ENCODE measurements around the gene TNFAIP2.

DNA sequence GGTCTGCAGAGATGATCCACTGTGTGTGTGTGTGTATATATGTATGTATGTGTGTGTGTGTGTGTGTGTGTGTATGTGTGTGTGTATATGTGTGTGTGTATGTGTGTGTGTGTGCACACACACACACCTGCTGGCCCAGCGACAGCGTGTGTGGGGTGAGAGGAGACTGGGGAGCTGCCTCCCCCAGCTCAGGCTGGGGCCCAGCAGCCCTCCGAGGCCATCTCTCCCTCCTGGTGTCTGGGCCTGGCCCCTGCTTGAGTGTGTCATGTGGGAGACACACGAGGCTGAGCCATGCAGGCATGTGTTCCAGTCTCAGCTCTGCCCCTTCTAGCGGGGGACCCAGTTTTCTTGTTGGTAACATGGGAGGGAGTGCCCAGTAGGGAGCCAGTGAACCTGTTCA lies 10.0 kb upstream of the TNFAIP2 start:
- TF ChIP-seq EZH2phosphoT487 (conservative IDR thresholded peaks at IDR 0.05; ENCODE audit: low read length), result no peak
- TF ChIP-seq, protein P1, sequence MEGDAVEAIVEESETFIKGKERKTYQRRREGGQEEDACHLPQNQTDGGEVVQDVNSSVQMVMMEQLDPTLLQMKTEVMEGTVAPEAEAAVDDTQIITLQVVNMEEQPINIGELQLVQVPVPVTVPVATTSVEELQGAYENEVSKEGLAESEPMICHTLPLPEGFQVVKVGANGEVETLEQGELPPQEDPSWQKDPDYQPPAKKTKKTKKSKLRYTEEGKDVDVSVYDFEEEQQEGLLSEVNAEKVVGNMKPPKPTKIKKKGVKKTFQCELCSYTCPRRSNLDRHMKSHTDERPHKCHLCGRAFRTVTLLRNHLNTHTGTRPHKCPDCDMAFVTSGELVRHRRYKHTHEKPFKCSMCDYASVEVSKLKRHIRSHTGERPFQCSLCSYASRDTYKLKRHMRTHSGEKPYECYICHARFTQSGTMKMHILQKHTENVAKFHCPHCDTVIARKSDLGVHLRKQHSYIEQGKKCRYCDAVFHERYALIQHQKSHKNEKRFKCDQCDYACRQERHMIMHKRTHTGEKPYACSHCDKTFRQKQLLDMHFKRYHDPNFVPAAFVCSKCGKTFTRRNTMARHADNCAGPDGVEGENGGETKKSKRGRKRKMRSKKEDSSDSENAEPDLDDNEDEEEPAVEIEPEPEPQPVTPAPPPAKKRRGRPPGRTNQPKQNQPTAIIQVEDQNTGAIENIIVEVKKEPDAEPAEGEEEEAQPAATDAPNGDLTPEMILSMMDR (IDR thresholded peaks at IDR 0.05; ENCODE audit: insufficient read depth, low read length, poor library complexity, severe bottlenecking), result no peak

Measured in SU-DHL-6 (cell line).